ENCODE measurements around the gene EHD1. TPM values are rescaled to one million over a fixed set of nuclear protein-coding genes. Genes with fewer than 3 reads are reported as not detected.

Gene EHD1
- total and polyA plus RNA-seq, 2 of the 4 experiments (the other 2 are of a cell fraction): 107 to 209 TPM

- Histone ChIP-seq H3K4me2 (ENCODE audit: low read depth, low read length) (no peak overlapping the region), H2BK5ac (ENCODE audit: low read depth, low read length, poor library complexity, severe bottlenecking) (no peak overlapping the region), H2AK9ac (replicated peaks; ENCODE audit: low read depth, low read length, poor library complexity) (no peak overlapping the region), H2BK15ac (ENCODE audit: low read depth, low read length) (no peak overlapping the region), H3K4ac (ENCODE audit: low read depth, low read length) (no peak overlapping the region), H3K18ac (ENCODE audit: low read depth, low read length) (no peak overlapping the region), H4K91ac (ENCODE audit: insufficient read depth, low read depth, low read length) (no peak overlapping the region), H3K23ac (ENCODE audit: low read depth, low read length) (no peak overlapping the region), H2AFZ (replicated peaks; ENCODE audit: low read length, poor library complexity) (no peak overlapping the region), H3K4me3 (ENCODE audit: insufficient read depth, low read depth, low read length) (no peak overlapping the region), H3K9me1 (ENCODE audit: insufficient read depth, low read length) (no peaks in the 10 kb centered on the region), H3K9ac (ENCODE audit: low read depth, low read length) (no peak overlapping the region), H3K4me1 (ENCODE audit: control insufficient read depth, insufficient read depth, low read length) (peaks cover 6% of the 10 kb centered on the region), H3K27me3 (ENCODE audit: control insufficient read depth, insufficient read depth, low read length) (no peaks in the 10 kb centered on the region), H2AK5ac (ENCODE audit: low read depth, low read length) (no peak overlapping the region; the same call in 1 of the 2 replicates), H3K9me3 (ENCODE audit: control insufficient read depth, insufficient read depth, low read length) (no peaks in the 10 kb centered on the region), H4K20me1 (ENCODE audit: insufficient read depth, low read length) (no peaks in the 10 kb centered on the region), H4K8ac (ENCODE audit: low read depth in 2 of 2, low read length in 2 of 2) (no peak overlapping the region), H3K27ac (ENCODE audit: insufficient read depth, low read length) (no peak overlapping the region), H3K14ac (replicated peaks; ENCODE audit: low read depth, low read length) (no peak overlapping the region), H2BK20ac (ENCODE audit: low read depth, low read length) (no peak overlapping the region), H3K79me1 (ENCODE audit: low read depth in 1 of 2, low read length in 2 of 2) (no peaks in the 10 kb centered on the region), H3K36me3 (ENCODE audit: control insufficient read depth, insufficient read depth, low read length) (no peaks in the 10 kb centered on the region), H4K5ac (ENCODE audit: low read depth, low read length) (no peak overlapping the region), H3K56ac (ENCODE audit: extremely low read depth, insufficient read depth, low read length) (no peak overlapping the region), H2BK120ac (ENCODE audit: low read depth, low read length) (no peak overlapping the region)
- no peak for ATAC-seq (ENCODE audit: low read depth)
- TF ChIP-seq MAFK (IDR thresholded peaks at IDR 0.05; ENCODE audit: low read depth, low read length) (no peak), POLR2A (IDR thresholded peaks at IDR 0.05; ENCODE audit: low read depth, low read length) (no peak), NFE2L2 (IDR thresholded peaks at IDR 0.05; ENCODE audit: low read depth, low read length) (no peak), USF2 (IDR thresholded peaks at IDR 0.05; ENCODE audit: low read depth, low read length) (no peak)
- intact Hi-C loops (cut with micrococcal nuclease) (no loop called here), in situ Hi-C loops (cut with MboI; ENCODE audit: low sequenced_read_pairs) (no loop called here), dilution Hi-C loops (cut with HindIII; ENCODE audit: low sequenced_read_pairs, unreplicated experiment) (no loop called here)
- 73% methylated on average over 5 of the region's 13 CpGs; no CpG with 5 or more reads in 1 of the 2 experiments for WGBS, 2 experiments (ENCODE audit: extremely low coverage in 2 of 2, insufficient read length in 1 of 2)
- POLR2A ChIA-PET (ENCODE audit: unreplicated experiment): no interaction called here
- CTCF ChIA-PET: no interaction called here
- no peak for DNase-seq
- BruUV-seq (replicated peaks): no TSS peak
Observed at GRCh38 chr11:64839335-64839734, 39.1 kb downstream of the EHD1 start.

Measured in IMR-90 (cell line).